Thyroid gland (tissue), 4 donors: ENCODE data around the gene DPF1. TPM values are rescaled to one million over a fixed set of nuclear protein-coding genes. Genes with fewer than 3 reads are reported as not detected.

ENCODE experiments used
- DNase-seq, 2 donors: peaks; one replicate each; pipeline ENCODE4 v3.0.0-alpha.2; 2019
- H3K27ac ChIP-seq, 3 donors: fragments of 200-600 bp; sonication (generic); 1 replicate in 2 of 3; 2 replicates in 1 of 3; pipeline ENCODE4 v1.5.1; 2016 to 2019; ENCODE audit warnings: mild to moderate bottlenecking in 1 of 3, moderate library complexity in 1 of 3
- H3K27me3 ChIP-seq: fragments of 200-600 bp; sonication (generic); one replicate; pipeline ENCODE4 v1.5.1; 2019
- H3K36me3 ChIP-seq, 2 donors: fragments of 200-600 bp; sonication (generic); one replicate each; pipeline ENCODE4 v1.5.1; 2016 to 2019
- H3K4me1 ChIP-seq, 2 donors: fragments of 200-600 bp; sonication (generic); one replicate each; pipeline ENCODE4 v1.5.1; 2017 to 2019
- H3K4me3 ChIP-seq, 3 donors: fragments of 200-600 bp; sonication (generic); replicated peaks in 1 of 3; 1 replicate in 2 of 3; 2 replicates in 1 of 3; pipeline ENCODE4 v1.5.1; 2016; ENCODE audit warnings: mild to moderate bottlenecking in 1 of 3
- H3K9me3 ChIP-seq: fragments of 200-600 bp; sonication (generic); one replicate; pipeline ENCODE4 v1.5.1; 2017
- POLR2A ChIP-seq, 2 donors: fragments of 450-650 bp; IDR thresholded peaks; one replicate each; pipeline ENCODE4 v1.6.1; 2017; ENCODE audit warnings: antibody characterized with exemption in 2 of 2, mild to moderate bottlenecking in 2 of 2, moderate library complexity in 1 of 2
- WGBS, 2 donors: methylation state at CpG; one replicate each; pipeline ENCODE4 v1.1.5; 2017; 5-methylcytosine and 5-hydroxymethylcytosine counted together
- intact Hi-C: fragments of 100-400 bp; cut with DNase I; formaldehyde crosslinking; loops from one replicate; pipeline ENCODE4 v1.15.1; 2023
- total RNA-seq, 4 donors: library from RNA; depleted of rRNA; stranded (reverse); fragments of >200 nt; gene quantifications; one replicate each; pipeline ENCODE4 v1.2.3, GENCODE V29; 2016
- TF ChIP-seq, protein P1 (sequence below), 6 experiments: fragments of 200-600 bp in 3 of 6; fragments of 450-650 bp in 3 of 6; sonication (generic) in 3 of 6; IDR thresholded peaks; one replicate each; pipeline ENCODE4 v1.5.1; 2016 to 2019; ENCODE audit warnings: antibody characterized with exemption in 6 of 6, mild to moderate bottlenecking in 2 of 6, inconsistent platforms in 1 of 6, moderate library complexity in 1 of 6

Gene DPF1
- total RNA-seq, 4 donors from 2014 or later = not detected

- intact Hi-C loops = no loop called here
- no peak for DNase-seq
- 91 to 93% methylated on average over 9 to 13 of the region's 13 CpGs for WGBS, 2 donors
- TF ChIP-seq POLR2A (IDR thresholded peaks at IDR 0.05) = no peak
- TF ChIP-seq, protein P1, sequence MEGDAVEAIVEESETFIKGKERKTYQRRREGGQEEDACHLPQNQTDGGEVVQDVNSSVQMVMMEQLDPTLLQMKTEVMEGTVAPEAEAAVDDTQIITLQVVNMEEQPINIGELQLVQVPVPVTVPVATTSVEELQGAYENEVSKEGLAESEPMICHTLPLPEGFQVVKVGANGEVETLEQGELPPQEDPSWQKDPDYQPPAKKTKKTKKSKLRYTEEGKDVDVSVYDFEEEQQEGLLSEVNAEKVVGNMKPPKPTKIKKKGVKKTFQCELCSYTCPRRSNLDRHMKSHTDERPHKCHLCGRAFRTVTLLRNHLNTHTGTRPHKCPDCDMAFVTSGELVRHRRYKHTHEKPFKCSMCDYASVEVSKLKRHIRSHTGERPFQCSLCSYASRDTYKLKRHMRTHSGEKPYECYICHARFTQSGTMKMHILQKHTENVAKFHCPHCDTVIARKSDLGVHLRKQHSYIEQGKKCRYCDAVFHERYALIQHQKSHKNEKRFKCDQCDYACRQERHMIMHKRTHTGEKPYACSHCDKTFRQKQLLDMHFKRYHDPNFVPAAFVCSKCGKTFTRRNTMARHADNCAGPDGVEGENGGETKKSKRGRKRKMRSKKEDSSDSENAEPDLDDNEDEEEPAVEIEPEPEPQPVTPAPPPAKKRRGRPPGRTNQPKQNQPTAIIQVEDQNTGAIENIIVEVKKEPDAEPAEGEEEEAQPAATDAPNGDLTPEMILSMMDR (IDR thresholded peaks at IDR 0.05) = no peak
- Histone ChIP-seq H3K27ac (no peak overlapping the region), H3K27me3 (no peaks in the 10 kb centered on the region), H3K36me3 (peaks cover 18 to 28% of the 10 kb centered on the region in 2 donors), H3K4me3 (no peak overlapping the region), H3K9me3 (no peaks in the 10 kb centered on the region), H3K4me1 (no peaks in the 10 kb centered on the region)
Observed at GRCh38 chr19:38194061-38194701, 29.8 kb downstream of the DPF1 start.

DNA sequence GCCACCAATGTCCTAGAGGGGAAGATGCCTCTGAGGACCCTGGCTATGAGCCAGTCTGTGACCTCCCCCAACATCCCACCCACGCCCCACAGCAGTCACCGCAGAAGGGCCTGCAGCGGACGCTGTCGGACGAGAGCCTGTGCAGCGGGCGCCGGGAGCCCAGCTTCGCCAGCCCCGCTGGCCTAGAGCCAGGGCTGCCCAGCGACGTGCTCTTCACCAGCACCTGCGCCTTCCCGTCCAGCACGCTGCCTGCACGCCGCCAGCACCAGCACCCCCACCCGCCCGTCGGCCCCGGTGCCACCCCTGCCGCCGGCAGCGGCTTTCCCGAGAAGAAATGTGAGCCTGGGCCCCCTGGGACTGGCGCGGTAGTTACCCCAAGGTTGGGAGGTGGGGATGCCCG is 30.6 kb downstream of the DPF1 start:
- no peak for DNase-seq
- H3K27me3 ChIP-seq = no peaks in the 10 kb centered on the region
- intact Hi-C loops = no loop called here
- no peak overlapping the region for H3K4me3 ChIP-seq
- 81 to 94% methylated on average over 16 to 23 of the region's 29 CpGs for WGBS, 2 donors
- H3K4me1 ChIP-seq = no peaks in the 10 kb centered on the region
- no peak overlapping the region for H3K27ac ChIP-seq
- peaks cover 15 to 20% of the 10 kb centered on the region in 2 donors for H3K36me3 ChIP-seq
- TF ChIP-seq POLR2A (IDR thresholded peaks at IDR 0.05) = no peak
- TF ChIP-seq, protein P1 (IDR thresholded peaks at IDR 0.05) = no peak
- no peaks in the 10 kb centered on the region for H3K9me3 ChIP-seq

DNA sequence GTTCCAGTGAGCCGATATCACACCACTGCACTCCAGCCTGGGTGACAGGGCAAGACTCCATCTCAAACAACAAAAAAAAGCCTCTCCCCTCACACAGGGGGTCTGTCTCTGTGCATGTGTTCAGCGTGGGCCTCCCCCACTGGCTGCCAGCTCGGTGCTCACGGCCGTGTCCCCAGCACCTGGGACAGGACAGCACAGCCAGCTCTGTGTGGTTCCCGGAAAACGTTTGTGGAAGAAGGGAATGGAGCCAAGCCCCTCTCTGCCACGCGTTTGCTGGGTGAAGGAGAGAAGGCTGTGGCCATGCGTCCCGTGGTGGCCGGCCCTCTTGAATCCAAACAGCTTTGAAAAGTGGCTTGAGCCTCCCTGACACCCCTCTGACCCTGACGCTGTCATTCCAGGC is 32.3 kb downstream of the DPF1 start:
- no peaks in the 10 kb centered on the region for H3K27me3 ChIP-seq
- DNase-seq = no peak
- no peaks in the 10 kb centered on the region for H3K4me1 ChIP-seq
- intact Hi-C loops = no loop called here
- H3K27ac ChIP-seq = no peak overlapping the region
- peaks cover 8 to 17% of the 10 kb centered on the region in 2 donors for H3K36me3 ChIP-seq
- 88 to 91% methylated on average over 11 to 12 of the region's 13 CpGs for WGBS, 2 donors
- no peak overlapping the region for H3K4me3 ChIP-seq
- no peaks in the 10 kb centered on the region for H3K9me3 ChIP-seq
- TF ChIP-seq, protein P1 (IDR thresholded peaks at IDR 0.05) = no peak
- TF ChIP-seq POLR2A (IDR thresholded peaks at IDR 0.05) = no peak

DNA sequence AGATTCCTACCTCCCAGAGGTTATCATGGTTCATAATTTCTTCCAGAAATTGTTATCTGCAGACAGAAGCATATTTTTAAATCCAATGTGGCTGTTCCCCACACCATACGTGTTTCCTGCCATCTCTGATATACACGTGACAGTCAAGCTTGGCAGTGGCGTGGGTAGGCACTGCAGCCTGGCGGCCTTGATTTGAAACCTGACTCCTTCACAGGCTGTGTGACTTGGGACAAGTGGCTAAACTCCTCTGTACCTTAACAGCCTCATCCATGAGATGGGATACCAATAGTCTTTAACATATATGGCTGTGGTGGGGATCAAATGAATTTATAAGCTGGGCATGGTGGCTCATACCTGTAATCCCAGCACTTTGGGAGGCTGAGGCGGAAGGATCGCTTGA is 33.2 kb downstream of the DPF1 start:
- Histone ChIP-seq H3K27ac (no peak overlapping the region), H3K4me3 (no peak overlapping the region), H3K36me3 (peaks cover 8 to 17% of the 10 kb centered on the region in 2 donors), H3K27me3 (no peaks in the 10 kb centered on the region), H3K9me3 (no peaks in the 10 kb centered on the region), H3K4me1 (no peaks in the 10 kb centered on the region)
- no peak for DNase-seq
- intact Hi-C loops = no loop called here
- TF ChIP-seq POLR2A (IDR thresholded peaks at IDR 0.05) = no peak
- TF ChIP-seq, protein P1 (IDR thresholded peaks at IDR 0.05) = no peak
- WGBS, 2 donors = 95 to 98% methylated on average over 6 of the region's 6 CpGs

DNA sequence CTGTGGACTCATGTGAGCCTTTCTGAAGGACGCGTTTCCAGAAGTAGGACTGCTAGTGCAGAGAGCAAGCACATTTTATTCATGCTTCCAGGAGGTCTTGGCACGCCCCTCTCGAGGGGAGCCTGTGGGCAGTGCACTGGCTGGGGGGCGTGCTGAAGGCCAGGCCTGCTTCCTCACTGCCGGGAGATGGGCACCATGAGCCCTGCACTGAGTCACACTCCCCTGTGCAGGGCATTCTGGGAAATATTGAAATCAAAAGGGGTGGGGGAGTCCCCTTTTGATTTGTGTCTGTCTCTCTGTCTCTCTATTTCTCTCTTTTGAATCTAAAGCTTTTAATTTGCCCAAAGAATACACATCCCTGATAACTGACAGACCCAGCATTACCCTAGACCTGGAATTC is 34.0 kb downstream of the DPF1 start:
- no peak for DNase-seq
- no peak overlapping the region for H3K27ac ChIP-seq
- no peaks in the 10 kb centered on the region for H3K9me3 ChIP-seq
- H3K27me3 ChIP-seq = no peaks in the 10 kb centered on the region
- intact Hi-C loops = no loop called here
- no peak overlapping the region for H3K4me3 ChIP-seq
- H3K36me3 ChIP-seq = peaks cover 8 to 17% of the 10 kb centered on the region in 2 donors
- 70 to 83% methylated on average over 6 of the region's 6 CpGs for WGBS, 2 donors
- no peaks in the 10 kb centered on the region for H3K4me1 ChIP-seq
- TF ChIP-seq, protein P1 (IDR thresholded peaks at IDR 0.05) = no peak
- TF ChIP-seq POLR2A (IDR thresholded peaks at IDR 0.05) = no peak
